K562 (cell line): ENCODE results near the gene IDI2.

Experiments used
- CTCF ChIP-seq, 3 experiments: IDR thresholded peaks in 2 of 3; conservative IDR thresholded peaks in 1 of 3; 2 replicates each; pipeline ENCODE4 v1.5.1; 2011 to 2012; ENCODE audit warnings: low read length in 3 of 3, mild to moderate bottlenecking in 3 of 3, control low read depth in 2 of 3, improper control_type of control experiment in 1 of 3, inconsistent platforms in 1 of 3, low read depth in 1 of 3, mixed read lengths in 1 of 3, moderate library complexity in 1 of 3; ENCODE audit not compliant: insufficient read depth in 2 of 3
- CUX1 ChIP-seq: fragments of 200-800 bp; sonication (Bioruptor generic); IDR thresholded peaks from 2 replicates; pipeline ENCODE4 v1.6.1; 2016; ENCODE audit warnings: missing genetic modification characterization, missing compliant biosample characterization
- EZH2 ChIP-seq: IDR thresholded peaks from 2 replicates; pipeline ENCODE4 v1.6.1; 2012; ENCODE audit warnings: low read depth, mild to moderate bottlenecking, inconsistent platforms, low read length, borderline replicate concordance
- KDM1A ChIP-seq, 2 experiments: fragments of 450-650 bp; IDR thresholded peaks; 2 replicates each; pipeline ENCODE4 v1.6.1; 2016; ENCODE audit warnings: mild to moderate bottlenecking in 2 of 2
- NFIC ChIP-seq: fragments of 450-650 bp; IDR thresholded peaks from 2 replicates; pipeline ENCODE4 v1.6.1; 2017; ENCODE audit warnings: mild to moderate bottlenecking, inconsistent platforms
- NUFIP1 ChIP-seq: fragments of 450-650 bp; IDR thresholded peaks from 2 replicates; pipeline ENCODE4 v1.6.1; 2018; ENCODE audit not compliant: partially characterized antibody
- PHF8 ChIP-seq: fragments of 200-600 bp; sonication (generic); IDR thresholded peaks from 2 replicates; pipeline ENCODE4 v1.6.1; 2012; ENCODE audit warnings: mixed run types, mild to moderate bottlenecking, inconsistent platforms, low read length, moderate library complexity, borderline replicate concordance
- REST ChIP-seq, 2 experiments: fragments of 450-650 bp; formaldehyde crosslinking in 1 of 2; IDR thresholded peaks; 2 replicates each; pipeline versions ENCODE4 v1.4.0 to v1.6.1; 2014 to 2020; ENCODE audit warnings: mild to moderate bottlenecking in 2 of 2, borderline replicate concordance in 1 of 2, low read depth in 1 of 2
- SNAPC5 ChIP-seq: fragments of 250-450 bp; sonication (Bioruptor Pico); IDR thresholded peaks from 2 replicates; pipeline ENCODE4 v1.8.0; 2021; ENCODE audit warnings: moderate library complexity, mild to moderate bottlenecking, inconsistent platforms
- ZBTB49 ChIP-seq: sonication (generic); formaldehyde crosslinking; IDR thresholded peaks from 2 replicates; pipeline ENCODE4 v1.8.0; 2022; ENCODE audit warnings: missing genetic modification reagents, mild to moderate bottlenecking, borderline replicate concordance
- ZFX ChIP-seq: sonication (generic); formaldehyde crosslinking; IDR thresholded peaks from 2 replicates; pipeline ENCODE4 v1.8.0; 2022; ENCODE audit warnings: mild to moderate bottlenecking, missing genetic modification reagents, moderate library complexity
- ZNF431 ChIP-seq: sonication (generic); formaldehyde crosslinking; IDR thresholded peaks from 2 replicates; pipeline ENCODE4 v1.8.0; 2022; ENCODE audit warnings: mild to moderate bottlenecking, missing genetic modification reagents

- TF ChIP-seq ZBTB49: no peak
- TF ChIP-seq EZH2: no peak
- TF ChIP-seq SNAPC5: no peak
- no peak for TF ChIP-seq ZFX
- TF ChIP-seq NFIC: no peak
- no peak for TF ChIP-seq PHF8
- TF ChIP-seq CUX1 (CRISPR knock-in tag): no peak
- no peak for TF ChIP-seq NUFIP1
- TF ChIP-seq CTCF (IDR thresholded peaks at IDR 0.05 in 2 of 3, conservative IDR thresholded peaks at IDR 0.05 in 1 of 3; ENCODE audit: insufficient read depth in 2 of 3, low read depth in 1 of 3, low read length in 3 of 3): no peak
- TF ChIP-seq REST (IDR thresholded peaks at IDR 0.05; ENCODE audit: borderline replicate concordance): no peak
- no peak for TF ChIP-seq REST (CRISPR knock-in tag; IDR thresholded peaks at IDR 0.05; ENCODE audit: low read depth)
- TF ChIP-seq KDM1A (IDR thresholded peaks at IDR 0.05): no peak
- no peak for TF ChIP-seq ZNF431 (CRISPR knock-in tag)
Observed at GRCh38 chr10:994836-995558, 30.7 kb downstream of the IDI2 start.
